Superior temporal gyrus (tissue), 1 donor: ENCODE data around the gene DDX25.

Experiments used
- DNase-seq: peaks from one replicate; pipeline ENCODE4 v3.0.0-alpha.2; 2016; ENCODE audit errors: extremely low spot score

DDX25 gene

DNA sequence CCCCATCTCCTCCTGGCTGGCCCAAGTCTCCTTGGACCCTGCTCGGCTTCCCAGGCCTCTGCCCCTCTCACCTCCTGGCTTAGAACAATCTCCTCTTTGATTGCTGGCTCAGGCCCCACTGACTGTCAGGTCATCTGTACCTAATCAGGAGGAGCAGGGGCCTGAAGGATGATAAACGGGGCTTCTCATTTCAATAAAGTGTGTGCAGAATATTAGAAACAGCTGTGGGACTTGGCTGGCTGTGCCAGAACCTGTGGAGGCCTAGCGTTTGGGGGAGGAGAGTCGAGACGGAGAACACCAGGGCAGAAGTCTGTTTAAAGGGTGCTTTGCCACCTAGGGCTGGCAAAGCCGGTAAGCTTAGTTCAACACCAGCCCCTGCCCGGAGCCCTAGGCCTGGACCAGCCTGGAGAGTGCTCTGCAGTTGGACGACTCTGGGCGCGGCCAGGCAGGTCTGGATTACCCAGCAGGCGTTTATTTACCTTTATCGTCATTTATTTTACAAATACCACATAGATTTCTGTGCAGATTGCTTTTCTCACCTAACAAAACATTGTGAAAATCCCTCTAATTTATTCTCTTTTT lies 31.4 kb downstream of the DDX25 start:
- DNase-seq, result no peak

DNA sequence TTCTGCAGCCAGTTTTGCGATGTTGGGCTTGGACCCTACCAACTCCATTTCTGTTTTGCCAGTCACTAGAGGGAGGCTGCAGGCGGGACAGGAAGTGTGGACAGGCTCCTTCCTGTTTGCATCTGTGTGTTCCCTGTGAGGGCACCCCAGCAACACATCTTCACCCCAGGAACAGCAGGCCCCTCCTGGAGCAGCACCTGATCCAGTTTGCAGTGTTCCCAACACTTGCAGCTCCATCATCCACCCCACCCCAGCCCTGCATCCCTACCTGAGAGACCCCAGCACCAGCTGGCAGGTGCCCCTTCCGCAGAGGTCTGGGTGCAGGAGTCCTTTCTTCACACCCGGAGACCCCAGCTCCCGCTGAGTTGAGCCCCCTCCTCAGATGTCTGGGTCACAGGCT lies 34.1 kb downstream of the DDX25 start:
- DNase-seq, result no peak

- no peak for DNase-seq
Observed at GRCh38 chr11:125939081-125939521, 34.8 kb downstream of the DDX25 start.

DNA sequence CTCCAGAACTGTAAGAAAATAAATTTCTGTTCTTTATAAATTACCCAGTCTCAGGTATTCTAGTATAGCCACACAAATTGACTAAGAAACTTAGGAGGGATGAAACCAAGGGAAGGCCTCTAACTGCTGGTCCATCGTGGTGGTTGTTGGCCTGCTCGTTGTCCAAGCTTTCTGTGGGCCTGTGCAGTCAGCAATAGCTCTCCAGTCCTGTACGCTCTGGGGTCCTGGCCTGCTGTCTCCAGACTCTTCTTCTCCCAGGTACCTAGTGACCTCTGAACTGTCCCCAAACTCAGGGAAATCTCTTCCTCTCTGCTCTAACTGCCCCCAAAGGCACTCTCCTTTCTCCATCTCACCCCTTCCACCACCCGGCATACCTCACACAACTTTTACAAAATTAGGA lies 35.8 kb downstream of the DDX25 start:
- no peak for DNase-seq

- no peak for DNase-seq
Observed at GRCh38 chr11:125941267-125941618, 36.9 kb downstream of the DDX25 start.

- no peak for DNase-seq
Observed at GRCh38 chr11:125941619-125942611, 37.6 kb downstream of the DDX25 start.

DNA sequence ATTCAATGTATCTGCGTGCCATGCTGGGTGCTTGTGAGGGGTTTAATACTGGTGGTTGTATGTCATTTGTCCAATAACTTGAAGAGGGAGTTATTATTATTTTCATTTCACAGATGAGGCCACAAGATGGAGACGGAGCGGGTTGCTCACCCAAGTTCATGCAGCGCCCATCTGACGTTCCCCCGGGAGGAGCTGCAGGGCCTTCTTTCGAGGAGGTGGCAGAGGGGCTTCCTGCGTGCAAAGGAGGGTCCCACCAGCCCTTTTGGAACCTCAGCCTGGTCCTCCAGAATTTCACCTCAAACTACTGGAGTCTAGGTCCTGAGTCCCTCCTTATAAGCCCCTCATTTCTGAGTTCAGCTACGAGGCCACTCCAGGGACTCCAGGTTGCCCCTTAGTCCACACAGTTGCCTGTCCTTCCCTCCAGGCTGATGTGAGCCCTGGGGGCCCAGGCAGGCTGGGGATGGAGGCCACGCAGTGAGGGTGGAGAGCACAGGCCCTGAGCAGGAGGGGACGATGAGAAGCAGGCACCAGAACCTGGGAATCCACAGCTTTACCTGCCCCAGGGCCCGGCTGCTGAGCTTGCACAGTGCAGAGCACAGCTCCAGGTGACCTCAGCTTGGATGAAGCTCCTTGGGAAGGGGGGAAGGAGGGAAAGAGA lies 38.6 kb downstream of the DDX25 start:
- no peak for DNase-seq

- no peak for DNase-seq
Observed at GRCh38 chr11:125943661-125944349, 39.5 kb downstream of the DDX25 start.

GRCh38 chr11:125944350-125945010 lies 40.2 kb downstream of the DDX25 start:
- no peak for DNase-seq

GRCh38 chr11:125945011-125945796 lies 40.9 kb downstream of the DDX25 start:
- no peak for DNase-seq

DNA sequence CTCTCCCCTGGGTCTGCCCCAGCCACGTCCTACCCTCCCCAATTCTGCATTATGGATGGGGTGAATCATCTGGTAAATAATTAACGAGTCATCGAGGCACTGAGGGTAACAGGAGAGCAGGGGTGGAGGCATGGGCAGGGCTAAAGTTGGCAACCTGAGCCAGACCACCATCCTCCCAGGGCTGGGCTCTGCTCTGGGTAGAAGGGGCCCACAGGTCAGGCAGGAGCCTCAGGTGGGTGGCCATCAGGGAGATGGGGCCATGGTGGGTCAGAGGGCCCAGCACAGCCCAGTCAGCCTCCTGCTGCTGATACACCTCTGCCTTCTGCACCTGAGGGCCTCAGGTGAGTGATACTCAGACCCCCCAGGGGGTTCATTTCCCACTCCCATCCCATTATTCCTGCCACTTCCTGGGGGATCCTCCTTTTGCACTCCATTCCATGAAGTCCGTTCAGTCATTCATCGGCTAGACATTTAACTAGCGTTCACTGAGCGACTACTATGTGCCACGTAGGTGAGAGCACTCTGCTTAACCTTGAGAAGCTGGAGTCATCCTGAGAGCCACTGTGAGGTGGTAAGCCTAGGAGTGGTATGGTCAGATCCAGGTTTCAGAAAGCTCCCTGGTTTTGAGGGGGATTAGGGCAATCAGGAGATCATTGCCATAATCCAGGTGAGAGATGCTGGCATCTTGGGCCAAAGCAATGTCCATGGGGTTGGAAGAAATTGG lies 41.7 kb downstream of the DDX25 start, which contains the start of gene VSIG10L2:
TSS of gene VSIG10L2 (plus strand) at position 248 of the 724 bp plus-strand sequence. CDS start at position 260, 12 bp downstream.
- no peak for DNase-seq

DNA sequence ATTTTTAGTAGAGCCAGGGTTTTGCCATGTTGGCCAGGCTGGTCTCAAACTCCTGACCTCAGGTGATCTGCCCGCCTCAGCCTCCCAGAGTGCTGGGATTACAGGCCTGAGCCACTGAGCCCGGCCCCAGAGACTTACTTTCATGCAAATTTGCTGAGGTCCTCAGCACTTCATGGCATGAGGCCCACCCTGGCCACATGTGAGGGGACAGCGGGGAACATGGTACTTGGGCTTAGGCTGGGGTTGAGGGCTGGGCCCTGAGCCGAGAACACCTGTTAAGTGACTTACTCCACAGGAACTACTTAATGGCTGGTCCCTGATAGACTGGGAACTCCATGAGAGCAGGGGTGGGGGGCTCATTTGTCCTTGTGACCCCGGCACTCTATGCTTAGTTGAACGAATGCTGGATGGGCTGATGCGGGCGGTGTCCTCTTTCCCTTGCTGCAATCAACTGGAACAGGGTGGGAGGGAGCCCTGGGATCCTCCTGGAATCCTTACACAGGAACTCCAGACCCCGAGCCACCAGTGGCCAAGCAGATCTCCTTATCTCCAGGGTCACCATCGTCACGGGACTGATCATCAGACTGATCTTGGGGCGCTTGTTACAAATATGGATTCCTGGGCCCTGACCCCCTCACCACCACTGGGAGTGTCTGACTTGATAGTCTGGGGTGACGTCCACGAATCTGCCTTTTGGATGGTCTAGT lies 42.6 kb downstream of the DDX25 start:
- no peak for DNase-seq

- DNase-seq, result no peak
Observed at GRCh38 chr11:125947419-125948277, 43.3 kb downstream of the DDX25 start.

- no peak for DNase-seq
Observed at GRCh38 chr11:125948278-125949051, 44.2 kb downstream of the DDX25 start.

GRCh38 chr11:125949271-125950177 lies 45.2 kb downstream of the DDX25 start:
- no peak for DNase-seq

GRCh38 chr11:125950178-125950490 lies 45.8 kb downstream of the DDX25 start:
- DNase-seq, result no peak
